Measurements from ENCODE around the gene RB1. TPM values are rescaled to one million over a fixed set of nuclear protein-coding genes. Genes with fewer than 3 reads are reported as not detected.

RB1 gene
- total and polyA plus RNA-seq, 2 experiments from 2014 or later: 19.5 to 22.3 TPM

GRCh38 chr13:48489666-48490065 lies 186.1 kb downstream of the RB1 start:
- Mint-ChIP-seq H3K4me3 (no peak overlapping the region), H3K4me1 (peaks cover 2% of the 10 kb centered on the region; the same call in 2 of the 3 replicates), H3K9me3 (0 out of 3 replicates have a peak, but pooled peaks cover 3% of the 10 kb centered on the region), H3K27me3 (ENCODE audit: insufficient read depth, low read depth, poor library complexity) (peaks cover 3% of the 10 kb centered on the region), H3K36me3 (ENCODE audit: low read depth) (peaks cover 21% of the 10 kb centered on the region), H3K27ac (no peak overlapping the region)
- no peak overlapping the region for H3K4me3 ChIP-seq
- no peak for DNase-seq (ENCODE audit: low spot score)
- H3K9me2 ChIP-seq (ENCODE audit: insufficient read depth): no peaks in the 10 kb centered on the region
- no peak overlapping the region for H3K4me2 ChIP-seq
- TF ChIP-seq ZNF114 (CRISPR knock-in tag; IDR thresholded peaks at IDR 0.05) (no peak), NANOG (IDR thresholded peaks at IDR 0.05; ENCODE audit: borderline replicate concordance) (no peak), EZH2phosphoT487 (IDR thresholded peaks at IDR 0.05; ENCODE audit: unreplicated experiment) (no peak), REST (IDR thresholded peaks at IDR 0.05; ENCODE audit: unreplicated experiment) (no peak), JUNB (IDR thresholded peaks at IDR 0.05; ENCODE audit: unreplicated experiment) (no peak), POLR2AphosphoS5 (IDR thresholded peaks at IDR 0.05; ENCODE audit: low read depth) (no peak), STAT1 (IDR thresholded peaks at IDR 0.05; ENCODE audit: unreplicated experiment) (no peak), ZNF331 (CRISPR knock-in tag; IDR thresholded peaks at IDR 0.05; ENCODE audit: low read depth) (no peak), EZH2 (IDR thresholded peaks at IDR 0.05; ENCODE audit: low read depth, unreplicated experiment) (no peak)
- ATAC-seq: no peak
- no peak overlapping the region for H2AFZ ChIP-seq
- H3K36me3 ChIP-seq (ENCODE audit: insufficient read depth): no peaks in the 10 kb centered on the region
- no peaks in the 10 kb centered on the region for H3K4me1 ChIP-seq (ENCODE audit: insufficient read depth)
- H3F3A ChIP-seq (replicated peaks; ENCODE audit: low read depth): no peaks in the 10 kb centered on the region
- H3K27ac ChIP-seq (ENCODE audit: low read depth): no peak overlapping the region
- H3K79me2 ChIP-seq (replicated peaks; ENCODE audit: insufficient read depth): no peaks in the 10 kb centered on the region
- H4K20me1 ChIP-seq (replicated peaks; ENCODE audit: insufficient read depth): no peaks in the 10 kb centered on the region
- no peaks in the 10 kb centered on the region for H3K27me3 ChIP-seq (ENCODE audit: insufficient read depth)

GRCh38 chr13:48490241-48490640 lies 186.7 kb downstream of the RB1 start:
- no peak for ATAC-seq
- TF ChIP-seq CTCF (conservative IDR thresholded peaks at IDR 0.05; ENCODE audit: low read depth in 2 of 2): no peak
- no peak for TF ChIP-seq ZNF462 (CRISPR knock-in tag; IDR thresholded peaks at IDR 0.05)
- no peak for TF ChIP-seq EZH2 (IDR thresholded peaks at IDR 0.05; ENCODE audit: low read depth, unreplicated experiment)
- TF ChIP-seq EZH2phosphoT487 (IDR thresholded peaks at IDR 0.05; ENCODE audit: unreplicated experiment): no peak
- no peak for TF ChIP-seq NANOG (IDR thresholded peaks at IDR 0.05; ENCODE audit: borderline replicate concordance)
- TF ChIP-seq STAT1 (IDR thresholded peaks at IDR 0.05; ENCODE audit: unreplicated experiment): no peak
- no peak for TF ChIP-seq POLR2AphosphoS5 (IDR thresholded peaks at IDR 0.05; ENCODE audit: low read depth)

More at GRCh38 chr13:48490241-48490640, 186.7 kb downstream of the RB1 start:
- Mint-ChIP-seq H3K4me3 (no peak overlapping the region), H3K27me3 (ENCODE audit: insufficient read depth, low read depth, poor library complexity) (peaks cover 3% of the 10 kb centered on the region), H3K36me3 (ENCODE audit: low read depth) (peaks cover 21% of the 10 kb centered on the region), H3K9me3 (0 out of 3 replicates have a peak, but pooled peaks cover 3% of the 10 kb centered on the region), H3K4me1 (no peaks in the 10 kb centered on the region), H3K27ac (no peak overlapping the region)
- H3K79me2 ChIP-seq (replicated peaks; ENCODE audit: insufficient read depth): no peaks in the 10 kb centered on the region
- H3K27ac ChIP-seq (ENCODE audit: low read depth): no peak overlapping the region
- H3K4me3 ChIP-seq: no peak overlapping the region
- H3K9me2 ChIP-seq (ENCODE audit: insufficient read depth): no peaks in the 10 kb centered on the region
- no peak overlapping the region for H2AFZ ChIP-seq
- no peaks in the 10 kb centered on the region for H3K4me1 ChIP-seq (ENCODE audit: insufficient read depth)
- no peak for DNase-seq (ENCODE audit: low spot score)
- H4K20me1 ChIP-seq (replicated peaks; ENCODE audit: insufficient read depth): no peaks in the 10 kb centered on the region
- H3K36me3 ChIP-seq (ENCODE audit: insufficient read depth): no peaks in the 10 kb centered on the region
- no peaks in the 10 kb centered on the region for H3K27me3 ChIP-seq (ENCODE audit: insufficient read depth)
- no peak overlapping the region for H3K4me2 ChIP-seq
- no peaks in the 10 kb centered on the region for H3F3A ChIP-seq (replicated peaks; ENCODE audit: low read depth)

Measured in GM23338 (cell line).